Stimulated activated CD8-positive, alpha-beta memory T cell treated with anti-CD3 and anti-CD28 coated beads, Interleukin-15, amount 100 ng/mL, for 48 hours (primary cell): Measurements from ENCODE around the gene NBDY.
"Not testable (repeated sequence)": the region's sequence is repeated elsewhere in the genome, so short reads cannot be mapped to it uniquely, and the experiment has no call there.

ENCODE experiments used
- DNase-seq, 2 donors: peaks; one replicate each; pipeline ENCODE4 v3.0.0-alpha.2; 2020; ENCODE audit warnings: low read depth in 2 of 2

Gene NBDY

DNA sequence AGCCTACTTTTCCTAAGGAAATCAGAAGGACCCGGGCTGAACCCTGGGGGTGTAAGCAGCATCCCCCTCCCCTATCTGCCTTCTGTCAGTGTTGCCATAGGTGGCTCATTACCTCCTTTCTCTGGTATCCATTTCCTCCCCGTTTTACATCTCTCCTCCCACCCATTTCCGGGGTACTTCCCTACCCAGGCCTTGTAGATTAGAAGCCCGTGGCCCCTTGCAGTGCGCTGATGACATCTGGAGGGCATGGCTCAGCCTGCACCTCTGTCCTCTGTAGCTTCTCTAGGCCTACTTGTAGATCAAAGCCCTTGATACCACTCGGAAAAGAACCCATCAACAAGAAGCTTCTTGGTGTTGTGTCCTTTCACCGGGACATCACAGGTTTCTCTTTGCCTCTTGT is 71.8 kb downstream of the NBDY start:
- DNase-seq: peak; percentile 22 to 32

GRCh38 chrX:56802428-56802827 is 73.4 kb downstream of the NBDY start:
- DNase-seq: no peak

DNA sequence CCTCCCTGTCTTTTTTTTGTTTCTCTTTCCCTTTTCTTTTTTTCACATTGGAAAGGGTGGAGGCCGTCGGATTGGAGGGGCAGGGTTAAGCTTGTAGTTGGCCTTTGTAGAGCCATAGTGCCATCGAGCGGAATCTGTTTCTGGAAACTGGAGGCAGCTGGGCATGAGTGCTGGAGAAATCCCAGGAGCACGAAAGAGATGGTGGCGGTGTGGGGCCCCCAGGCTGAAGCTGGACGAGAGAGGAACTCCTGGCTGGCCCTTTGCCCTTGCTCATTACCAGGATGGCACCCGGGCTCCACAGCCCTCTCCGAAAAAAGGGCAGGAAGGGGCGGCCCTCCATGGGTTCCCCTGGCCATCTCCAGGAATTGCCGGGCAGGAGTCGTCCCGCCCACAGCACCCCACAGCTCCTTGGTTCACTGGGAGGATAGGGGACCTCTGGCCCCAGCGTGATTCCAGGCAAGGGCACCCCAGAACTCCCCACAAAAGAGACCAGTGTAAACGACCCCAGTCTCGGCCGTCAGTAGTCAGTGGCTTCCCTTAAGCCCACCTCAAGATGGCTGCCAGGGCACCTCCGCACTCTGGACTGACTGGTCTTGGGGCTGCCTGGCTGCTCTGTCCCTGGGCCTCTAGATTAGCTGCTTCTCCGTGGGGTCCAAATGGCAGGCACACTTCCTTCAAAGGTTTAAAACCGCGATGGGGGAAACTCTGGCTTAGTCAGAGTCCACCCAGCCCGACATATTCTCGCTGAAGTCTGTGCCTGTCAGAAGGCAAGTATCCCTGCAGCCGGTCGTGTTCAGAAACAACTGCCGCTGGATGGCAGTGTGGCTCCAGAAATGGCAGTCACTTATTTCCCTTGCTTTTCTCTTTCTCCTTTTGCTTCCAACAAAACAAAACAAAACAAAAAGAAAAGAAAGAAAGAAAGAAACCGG is 74.1 kb downstream of the NBDY start:
- DNase-seq: peak; percentile 10 to 55

- DNase-seq: no peak
Observed at GRCh38 chrX:56803850-56804681, 75.0 kb downstream of the NBDY start.

- no peak for DNase-seq
Observed at GRCh38 chrX:56804867-56805266, 75.8 kb downstream of the NBDY start.

DNA sequence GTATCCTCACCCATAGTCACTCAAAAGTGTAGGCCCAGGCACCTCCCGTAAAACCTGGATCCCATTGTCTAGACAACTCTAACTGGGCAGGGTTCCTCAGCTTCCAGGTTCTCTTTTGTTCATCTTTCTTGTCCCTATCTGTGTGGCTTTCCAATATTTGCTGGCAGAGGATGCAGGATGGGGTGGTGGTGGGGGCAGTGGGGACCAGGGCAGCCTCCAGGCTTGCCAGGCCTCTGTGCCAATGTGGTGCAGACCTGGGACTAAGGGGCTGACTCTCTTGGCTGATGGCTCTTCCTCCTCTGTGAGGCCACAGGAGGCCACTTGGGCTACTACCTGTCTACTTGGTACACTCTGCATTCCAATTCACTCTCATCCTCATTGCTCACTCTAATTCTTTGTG is 76.4 kb downstream of the NBDY start:
- DNase-seq: no peak

- not testable (repeated sequence) for DNase-seq
Observed at GRCh38 chrX:56806176-56806575, 77.1 kb downstream of the NBDY start.

DNA sequence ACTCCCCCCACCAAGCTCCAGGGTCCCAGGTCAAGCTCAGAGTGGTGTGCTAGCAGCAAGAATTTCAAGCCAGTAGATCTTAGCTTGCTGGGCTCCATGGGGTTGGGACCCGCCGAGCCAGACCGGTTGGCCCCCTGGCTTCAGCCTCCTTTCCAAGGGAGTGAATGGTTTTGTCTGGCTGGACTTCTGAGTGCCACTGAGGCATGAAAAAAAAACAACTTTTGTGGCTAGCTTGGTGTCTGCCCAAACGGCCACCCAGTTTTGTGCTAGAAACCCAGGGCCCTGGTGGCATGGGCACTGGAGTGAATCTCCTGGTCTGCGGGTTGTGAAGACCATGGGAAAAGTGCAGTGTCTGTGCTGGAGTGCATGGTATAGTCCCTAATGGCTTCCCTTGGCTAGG is 82.6 kb downstream of the NBDY start:
- no peak for DNase-seq

GRCh38 chrX:56812515-56813105 is 83.6 kb downstream of the NBDY start:
- no peak for DNase-seq

DNA sequence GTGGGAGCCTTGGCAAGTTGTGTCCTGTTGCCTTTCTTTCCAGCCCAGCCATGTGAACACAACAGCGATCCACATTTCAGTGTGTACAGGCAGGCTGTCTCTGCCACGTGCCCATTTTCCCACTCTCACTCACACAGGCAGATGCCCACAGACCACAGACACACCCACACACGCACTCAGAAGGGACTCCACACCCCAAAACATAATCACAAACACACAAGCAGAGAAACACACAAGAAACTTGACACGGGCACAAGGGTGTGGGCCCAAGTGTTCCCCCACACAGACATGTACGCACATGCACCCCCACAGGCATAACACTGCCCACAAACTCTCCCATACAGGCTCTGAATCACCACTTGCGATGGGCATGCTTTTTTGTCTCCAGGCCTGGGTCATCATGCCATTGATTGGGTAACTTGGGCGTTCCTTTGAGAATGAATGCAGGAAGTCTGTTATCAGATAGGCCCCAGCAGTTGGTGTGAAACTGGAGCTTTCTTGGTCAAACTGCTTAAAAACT is 84.3 kb downstream of the NBDY start:
- DNase-seq: peak in 1 of 2 donors; percentile 26

- no peak for DNase-seq
Observed at GRCh38 chrX:56817179-56817578, 88.1 kb downstream of the NBDY start.

DNA sequence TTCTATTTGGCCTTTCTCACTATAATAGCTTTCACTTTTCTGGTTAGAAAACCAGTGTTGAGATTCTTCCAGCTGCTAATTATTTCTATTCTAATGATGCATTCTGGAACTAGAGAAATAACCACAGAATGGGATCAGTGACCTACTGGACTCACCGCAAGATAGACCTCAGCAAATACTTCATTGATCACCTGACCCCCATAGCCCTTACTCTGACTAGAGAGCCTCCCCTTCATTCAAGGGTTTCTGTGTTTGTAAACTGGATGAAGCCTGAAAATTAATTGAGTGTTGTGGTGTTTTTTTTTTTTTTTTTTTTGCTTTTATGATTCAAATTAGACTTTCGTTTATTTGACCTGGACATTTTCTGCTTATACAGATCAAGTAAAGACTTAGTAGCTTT is 97.0 kb downstream of the NBDY start:
- no peak for DNase-seq

- no peak for DNase-seq
Observed at GRCh38 chrX:56833626-56834025, 104.6 kb downstream of the NBDY start.

DNA sequence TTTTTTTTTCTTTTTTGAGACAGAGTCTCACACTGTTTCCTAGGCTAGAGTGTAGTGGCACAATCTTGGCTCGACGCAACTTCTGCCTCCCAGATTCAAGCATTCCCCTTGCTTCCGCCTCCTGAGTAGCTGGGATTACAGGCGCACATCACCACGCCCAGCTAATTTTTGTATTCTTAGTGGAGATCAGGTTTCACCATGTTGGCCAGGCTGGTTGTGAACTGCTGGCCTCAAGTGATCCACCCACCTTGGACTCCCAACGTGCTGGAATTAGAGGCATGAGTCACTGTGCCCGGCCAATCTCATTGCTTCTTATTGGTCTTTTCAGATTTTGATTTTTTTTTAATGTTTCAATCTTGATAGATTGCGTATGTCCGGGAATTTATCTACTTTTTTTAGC is 124.4 kb downstream of the NBDY start:
- DNase-seq: no peak

DNA sequence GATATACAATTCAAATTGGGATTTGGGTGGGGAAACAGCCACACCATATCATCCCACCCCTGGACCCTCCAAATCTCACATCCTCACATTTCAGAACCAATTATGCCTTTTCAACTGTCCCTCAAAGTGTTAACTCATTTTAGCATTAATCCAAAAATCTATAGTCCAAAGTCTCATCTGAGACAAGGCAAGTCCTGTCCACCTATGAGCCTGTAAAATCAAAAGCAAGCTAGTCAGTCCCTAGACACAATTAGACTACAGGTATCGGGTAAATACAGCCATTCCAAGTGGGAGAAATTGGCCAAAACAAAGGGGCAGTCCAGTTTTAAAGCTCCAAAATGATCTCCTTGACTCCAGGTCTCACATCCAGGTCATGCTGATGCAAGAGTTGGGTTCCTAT is 128.0 kb downstream of the NBDY start:
- DNase-seq: no peak

DNA sequence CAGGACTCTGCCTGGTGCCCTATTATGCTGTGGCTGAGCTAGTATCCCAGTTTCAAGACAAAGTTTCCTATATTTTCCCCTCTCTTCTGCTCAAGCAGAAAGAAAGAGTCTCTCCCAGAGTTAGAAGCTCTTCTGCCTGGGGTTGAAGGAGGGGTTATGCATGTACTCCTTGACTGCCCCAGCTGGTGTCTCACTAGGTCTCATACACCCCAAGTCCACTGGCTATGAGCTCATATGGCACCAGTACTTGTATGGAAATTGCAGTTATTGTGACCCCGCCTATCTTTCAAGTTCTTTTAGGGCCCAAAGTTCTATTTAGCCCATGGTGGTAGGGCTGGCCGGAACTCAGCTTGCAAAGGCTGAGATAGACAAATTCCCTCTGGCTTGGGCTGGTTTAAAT is 131.8 kb downstream of the NBDY start:
- no peak for DNase-seq
